GM10266 (cell line): Measurements from ENCODE around the gene SKIDA1.

Experiments used
- DNase-seq: peaks from one replicate; pipeline ENCODE4 v3.0.0; 2012; ENCODE audit errors: extremely low spot score
- CTCF ChIP-seq: IDR thresholded peaks from 2 replicates; pipeline ENCODE4 v1.5.1; 2012; ENCODE audit warnings: mild to moderate bottlenecking, low read depth; ENCODE audit not compliant: control insufficient read depth, insufficient read depth; ENCODE audit errors: missing control alignments

The SKIDA1 gene

GRCh38 chr10:21518149-21518640, 7.3 kb downstream of the SKIDA1 start:
- no peak for TF ChIP-seq CTCF
- no peak for DNase-seq

- DNase-seq: peak; percentile 70
- TF ChIP-seq CTCF: no peak
These were observed 8.1 kb downstream of the SKIDA1 start for GRCh38 chr10:21517134-21518031.

GRCh38 chr10:21516242-21517131, 9.0 kb downstream of the SKIDA1 start:
- no peak for TF ChIP-seq CTCF
- peak; percentile 78 for DNase-seq

GRCh38 chr10:21515361-21516241, 9.9 kb downstream of the SKIDA1 start:
- DNase-seq: no peak
- TF ChIP-seq CTCF: no peak

- TF ChIP-seq CTCF: no peak
- no peak for DNase-seq
These were observed 10.6 kb downstream of the SKIDA1 start for GRCh38 chr10:21514818-21515351.

GRCh38 chr10:21514129-21514817, 11.2 kb downstream of the SKIDA1 start:
- no peak for TF ChIP-seq CTCF
- no peak for DNase-seq
